D341Med (cell line): Measurements from ENCODE around the gene RAD51.

Source experiments
- DNase-seq: peaks from one replicate; pipeline ENCODE4 v3.0.0; 2012; ENCODE audit warnings: low spot score

The RAD51 gene

DNA sequence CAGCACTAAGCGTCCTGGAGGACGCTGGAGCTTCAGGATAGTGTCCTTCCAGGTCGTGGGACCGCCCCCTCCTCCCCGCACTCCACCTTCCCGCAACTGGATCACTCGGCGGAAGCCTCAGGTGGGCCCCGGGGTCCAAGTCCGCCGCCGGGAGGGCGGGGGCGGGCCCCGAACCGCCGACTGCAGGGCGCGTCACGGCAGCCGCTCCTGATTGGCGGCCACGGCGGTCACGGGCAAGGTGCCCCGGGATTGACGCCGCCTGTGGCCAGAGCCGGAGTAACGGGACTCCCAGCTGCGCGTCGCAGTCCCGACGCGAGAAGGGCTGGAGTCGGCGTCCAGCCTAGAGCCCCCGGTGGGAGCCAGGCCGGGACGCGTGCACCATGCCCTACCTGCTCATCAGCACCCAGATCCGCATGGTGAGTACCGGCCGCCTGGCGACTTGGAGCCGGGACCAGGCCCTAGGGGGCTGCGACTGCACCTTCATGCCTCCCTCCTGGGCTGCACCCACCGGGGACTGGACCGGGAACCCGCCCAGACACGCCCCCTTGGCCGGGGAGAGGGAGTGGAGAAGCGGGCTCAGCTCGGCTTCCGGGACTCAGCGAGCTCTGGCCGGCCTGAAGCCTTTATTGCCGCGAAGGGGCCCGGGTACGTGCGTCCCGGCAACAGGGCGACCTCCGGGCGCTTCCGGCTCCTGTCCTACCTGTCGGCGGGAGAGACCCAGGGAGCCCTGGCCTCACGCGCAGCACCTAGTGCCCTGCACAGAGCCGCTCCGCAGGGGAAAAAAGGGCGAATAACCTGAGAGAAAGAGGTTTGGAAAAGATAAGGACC, 69.0 kb downstream of the RAD51 start, which contains the start of gene GCHFR:
TSS of gene GCHFR (plus strand) at position 268 of the 828 bp plus-strand sequence. CDS start at position 381, 113 bp downstream.
- peak; percentile 52 for DNase-seq

DNA sequence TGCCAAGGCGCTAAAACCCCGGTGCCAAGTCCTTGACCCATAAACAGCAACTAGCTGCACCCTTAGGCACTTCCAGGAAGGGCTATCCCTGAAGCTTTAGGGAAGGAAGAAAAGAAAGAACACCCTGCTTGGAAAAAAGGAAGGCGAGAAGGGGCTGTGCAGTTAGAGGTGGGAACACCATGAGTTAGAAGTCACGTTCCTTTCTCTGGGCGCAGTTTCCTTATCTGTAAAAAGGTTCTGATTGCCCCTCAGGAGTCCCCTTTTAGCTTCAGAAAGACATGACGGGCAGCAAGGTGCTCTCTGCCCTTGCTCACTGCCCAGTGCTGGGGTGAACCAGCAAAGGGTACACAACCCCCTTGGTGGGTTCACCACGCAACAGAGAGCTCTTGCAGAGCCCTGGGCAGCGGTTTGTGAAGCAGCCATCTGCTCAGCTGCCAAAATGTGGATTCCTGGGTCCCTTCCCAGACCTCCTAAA, 69.7 kb downstream of the RAD51 start:
- no peak for DNase-seq

DNA sequence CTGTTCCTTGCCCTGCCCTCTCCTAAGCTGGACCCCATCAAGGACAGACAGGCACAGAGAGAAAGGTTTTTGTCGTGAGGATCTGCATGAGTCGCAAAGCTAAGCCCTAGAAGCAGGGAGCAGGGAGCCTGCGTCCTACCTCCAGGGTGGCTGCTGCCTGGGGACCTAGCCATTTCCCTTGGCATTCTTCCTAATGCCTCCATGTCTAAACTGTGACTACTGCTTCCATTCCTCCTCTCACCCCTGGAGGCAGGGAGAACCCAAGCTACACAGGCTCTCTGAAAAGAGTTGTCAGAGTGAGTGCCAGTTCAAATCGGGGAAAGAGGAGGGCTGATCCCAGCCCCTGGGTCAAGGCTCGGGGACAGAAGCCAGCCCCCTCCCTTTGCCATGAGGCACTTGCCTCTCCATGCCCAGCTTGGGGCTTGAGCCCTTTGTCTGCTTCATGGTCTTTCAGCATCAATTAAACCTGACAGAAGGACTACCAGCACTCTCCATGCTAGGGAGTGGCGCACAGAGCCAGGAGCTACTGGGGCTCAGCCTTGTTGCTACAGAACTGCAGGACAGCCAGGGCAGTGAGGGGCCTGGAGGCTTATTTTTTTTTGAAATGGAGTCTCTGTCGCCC, 71.3 kb downstream of the RAD51 start:
- peak; percentile 18 for DNase-seq

DNA sequence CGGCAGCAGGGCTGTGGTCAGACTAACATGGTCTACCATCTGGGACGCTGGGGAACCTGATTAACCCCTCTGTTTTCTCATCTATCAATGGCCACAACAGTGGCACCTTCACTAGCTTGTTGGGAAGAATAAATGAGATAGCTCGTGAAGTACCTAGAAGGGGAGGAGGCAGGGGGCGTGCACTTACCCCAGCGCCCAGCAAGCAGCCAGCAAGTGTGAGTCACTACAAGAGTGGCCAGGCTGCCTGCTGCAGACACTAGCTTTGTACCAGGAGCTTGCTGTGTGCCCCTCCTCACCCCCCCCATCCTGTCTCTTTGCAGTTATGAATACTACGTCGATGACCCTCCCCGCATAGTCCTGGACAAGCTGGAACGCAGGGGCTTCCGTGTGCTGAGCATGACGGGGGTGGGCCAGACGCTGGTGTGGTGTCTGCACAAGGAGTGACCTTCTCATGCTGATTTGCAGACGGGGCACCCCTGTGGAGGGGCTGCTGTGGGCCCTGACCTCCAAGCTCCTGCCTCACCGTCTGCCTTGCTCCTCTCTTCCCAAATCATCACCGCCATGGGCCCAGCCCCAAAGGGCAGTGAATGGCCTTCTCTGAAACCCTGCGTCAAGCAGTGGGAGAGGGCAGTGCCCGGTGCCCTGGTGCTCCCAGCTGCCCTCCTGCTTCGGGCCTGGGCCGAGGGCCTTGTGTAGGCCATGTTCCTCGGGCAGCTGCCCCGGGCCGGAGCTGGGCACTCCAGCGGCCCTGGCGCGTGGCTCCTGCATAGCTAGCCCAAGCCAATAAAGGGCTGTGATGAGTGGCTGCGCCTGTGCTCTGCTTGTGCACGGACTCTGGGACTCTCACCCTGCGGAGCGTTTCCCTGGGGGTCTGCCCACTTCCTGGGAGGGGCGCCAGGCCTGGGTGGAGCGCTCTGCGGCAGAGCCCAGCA, 72.2 kb downstream of the RAD51 start:
- no peak for DNase-seq

DNA sequence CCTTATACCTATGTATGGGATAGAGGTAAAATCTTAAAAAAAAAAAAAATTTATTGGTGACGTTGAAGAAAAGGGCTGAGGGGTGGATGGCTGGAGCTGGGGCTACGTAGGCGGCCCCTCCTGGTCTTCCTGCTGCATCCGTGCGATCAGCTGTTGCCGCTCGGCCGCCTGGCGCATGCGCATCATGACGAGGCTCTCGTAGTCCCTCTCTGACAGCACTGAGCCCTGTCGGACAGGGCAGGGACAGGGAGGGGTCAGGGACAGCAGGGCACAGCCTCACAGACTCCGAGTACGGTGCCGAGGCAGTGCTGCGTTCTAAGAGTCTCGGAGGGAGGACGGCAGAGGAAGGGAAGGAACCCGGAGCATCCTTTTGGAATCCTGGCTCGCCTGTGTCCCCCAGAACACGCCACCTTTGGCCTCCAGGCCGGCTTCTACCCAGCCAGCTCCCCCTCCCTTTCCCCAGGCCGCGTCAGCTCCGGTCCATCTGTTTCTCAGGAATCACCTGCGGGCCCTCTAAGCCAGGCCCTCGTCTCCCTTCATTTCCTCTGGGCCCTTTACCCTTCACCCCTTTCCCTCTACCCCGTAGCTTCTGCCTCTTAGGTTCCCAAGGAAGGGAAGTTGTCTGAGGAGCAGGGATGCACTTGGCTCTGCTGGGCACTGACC, 73.0 kb downstream of the RAD51 start:
- DNase-seq = no peak

DNA sequence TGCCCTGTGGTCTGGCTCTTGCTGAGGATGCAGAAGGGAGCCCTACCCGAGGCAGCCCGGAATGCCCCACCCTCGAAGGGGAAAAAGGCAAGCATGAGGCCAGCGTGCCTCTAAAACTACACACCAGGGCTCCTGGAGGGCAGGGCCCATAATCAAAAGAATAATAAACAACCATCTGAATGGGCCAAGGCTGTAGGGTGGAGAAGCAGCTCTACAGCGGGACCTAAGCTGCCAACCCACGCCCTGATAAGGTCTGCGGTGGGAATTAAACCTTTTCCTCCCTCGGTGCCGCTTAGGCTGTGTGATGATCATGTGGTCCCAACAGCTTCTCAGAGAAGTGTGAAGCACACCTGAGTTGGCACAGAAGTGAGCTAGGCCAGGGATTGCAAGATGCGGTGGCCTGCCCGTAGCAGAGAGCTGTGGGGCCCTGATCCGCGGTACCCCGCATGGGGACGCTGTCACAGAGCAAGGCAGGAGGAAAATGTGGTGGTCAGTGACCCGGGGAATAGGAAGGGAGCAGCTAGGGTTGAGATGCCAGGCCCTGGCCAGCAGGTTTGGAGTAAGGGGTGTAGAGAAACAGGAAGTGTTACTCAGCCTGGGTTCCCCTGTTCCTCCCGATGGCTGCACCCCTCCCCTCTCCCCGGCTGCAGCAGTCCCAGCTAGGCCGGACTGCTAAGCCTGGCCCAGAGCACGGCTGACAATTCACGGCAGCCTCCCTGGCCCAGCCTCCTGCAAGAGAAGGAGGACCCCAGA, 73.7 kb downstream of the RAD51 start:
- no peak for DNase-seq

DNA sequence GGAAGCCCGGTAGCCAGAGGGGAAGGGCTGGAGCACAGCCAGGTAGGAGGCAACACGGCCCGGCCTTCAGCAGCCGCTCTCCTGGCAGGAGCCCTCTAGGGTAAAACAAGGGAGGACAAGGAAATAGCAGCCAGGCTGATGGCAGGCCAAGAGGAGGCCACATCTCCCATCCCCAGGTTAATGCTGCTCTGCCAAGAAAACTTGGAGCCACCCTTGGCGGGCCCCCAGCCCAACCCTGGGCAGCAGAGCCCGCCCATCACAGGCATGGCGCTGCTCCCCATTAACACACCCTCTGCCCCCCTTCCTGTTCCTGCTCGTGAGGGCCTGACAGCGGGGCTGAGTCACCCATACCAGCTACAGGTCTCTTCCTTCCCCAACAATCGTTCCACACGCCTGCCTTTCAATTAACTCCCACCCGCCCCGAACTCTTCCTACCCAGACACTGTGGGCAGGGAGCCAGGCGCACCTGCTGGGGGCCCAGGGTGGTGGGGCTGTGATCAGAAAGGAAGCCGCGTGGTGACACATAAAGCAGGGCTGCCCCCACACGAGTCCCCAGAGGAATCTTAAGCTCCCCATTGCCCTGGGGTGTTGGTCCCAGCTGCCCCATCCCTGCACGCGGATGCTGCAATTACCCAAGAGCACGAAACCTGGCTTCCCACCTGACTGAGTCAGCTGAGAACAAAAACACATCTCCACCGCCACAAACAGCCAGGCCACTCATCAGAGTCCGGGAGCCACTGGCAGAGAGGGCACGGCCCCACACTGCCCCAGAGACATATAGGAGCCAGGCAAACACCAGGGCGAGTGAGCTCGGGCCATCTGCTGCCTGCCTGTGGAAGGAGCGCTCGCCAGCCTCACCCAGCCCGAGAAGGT, 74.5 kb downstream of the RAD51 start, which contains the start of gene C15orf62:
TSS of gene C15orf62 (plus strand) at position 707 of the 873 bp plus-strand sequence. CDS start 516 bp downstream, outside the sequence.
- DNase-seq = peak; percentile 65

DNA sequence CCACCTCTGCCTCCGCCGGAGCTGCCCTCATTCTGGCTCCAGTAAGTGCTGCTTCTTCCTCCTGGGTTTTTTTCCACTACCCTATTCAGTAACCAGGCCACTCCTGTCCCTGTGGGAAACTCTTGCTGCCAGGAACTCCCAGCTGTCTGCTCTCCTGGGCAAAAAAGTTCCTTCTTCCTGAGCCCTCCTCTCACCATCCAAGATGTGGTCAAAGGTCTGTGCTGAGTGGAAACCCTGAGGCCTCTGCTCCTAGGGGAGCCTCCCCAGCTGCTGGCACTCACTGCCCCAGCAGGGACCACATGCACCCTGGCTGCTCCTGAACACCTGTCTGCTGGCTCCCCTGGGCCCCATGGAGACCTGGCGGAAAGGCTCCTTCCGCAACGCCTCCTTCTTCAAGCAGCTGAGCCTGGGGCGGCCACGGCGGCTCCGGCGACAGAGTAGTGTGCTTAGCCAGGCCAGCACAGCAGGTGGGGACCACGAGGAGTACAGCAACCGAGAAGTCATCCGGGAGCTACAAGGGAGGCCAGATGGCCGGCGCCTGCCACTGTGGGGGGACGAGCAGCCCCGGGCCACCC, 75.3 kb downstream of the RAD51 start:
- DNase-seq = peak; percentile 53

DNA sequence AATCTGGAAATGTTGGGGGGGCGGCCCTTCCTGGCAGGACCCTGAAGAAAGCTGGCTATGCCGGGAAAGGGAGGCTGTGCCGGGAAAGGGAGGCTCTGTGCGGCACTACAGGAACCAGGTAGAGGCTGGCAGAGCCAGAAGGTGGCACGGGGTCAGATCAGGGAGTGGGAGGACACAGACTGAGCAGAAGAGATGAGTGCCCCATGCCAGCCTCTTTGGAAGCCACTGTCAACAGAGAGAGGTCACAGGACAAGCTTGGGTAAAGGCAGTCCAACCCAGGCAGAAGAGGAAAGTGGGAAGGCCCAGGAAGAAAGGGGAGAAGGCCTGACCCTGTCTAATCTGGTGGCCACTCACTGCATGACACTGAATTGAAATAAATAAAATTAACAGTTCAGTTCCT, 76.3 kb downstream of the RAD51 start:
- DNase-seq = no peak

DNA sequence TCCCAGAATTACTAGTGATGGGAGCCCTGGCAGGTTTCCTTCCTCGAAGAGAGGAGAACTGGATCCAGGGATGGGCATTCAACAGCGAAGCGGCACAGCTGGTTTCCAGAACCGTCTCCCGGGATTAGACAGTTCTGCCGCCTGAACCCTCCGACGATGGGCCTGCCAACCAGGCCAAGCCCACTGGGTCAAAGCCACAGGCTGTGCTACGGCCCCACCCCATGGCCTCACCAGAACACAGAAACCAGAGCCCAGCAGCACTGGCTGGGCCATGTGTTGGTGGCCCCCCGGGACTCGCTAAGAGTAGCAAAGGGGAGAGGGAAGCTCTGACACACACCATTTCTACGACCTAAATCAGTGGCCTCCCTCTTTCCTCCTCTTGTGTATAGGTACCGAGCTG, 77.0 kb downstream of the RAD51 start:
- DNase-seq = no peak

DNA sequence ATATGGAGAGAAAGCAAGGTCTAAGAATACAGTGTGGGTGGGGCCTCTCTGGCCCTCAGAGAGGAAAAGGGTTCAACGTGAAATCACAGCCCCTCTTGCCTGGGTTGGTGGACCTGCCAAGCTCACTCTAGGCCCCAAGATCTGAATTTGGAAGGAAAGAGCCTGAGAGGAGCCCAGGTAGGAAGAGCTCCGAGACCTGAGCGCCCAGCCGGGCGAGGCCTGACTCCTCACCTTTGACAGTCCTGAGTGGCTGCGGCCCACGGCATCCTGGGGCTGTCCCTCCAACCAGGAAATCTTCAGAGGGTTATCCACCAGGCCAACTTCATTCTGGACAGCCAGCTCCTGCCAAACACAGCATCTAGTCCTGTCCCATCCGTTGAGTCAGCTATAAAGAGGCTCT, 78.5 kb downstream of the RAD51 start:
- DNase-seq = no peak

DNA sequence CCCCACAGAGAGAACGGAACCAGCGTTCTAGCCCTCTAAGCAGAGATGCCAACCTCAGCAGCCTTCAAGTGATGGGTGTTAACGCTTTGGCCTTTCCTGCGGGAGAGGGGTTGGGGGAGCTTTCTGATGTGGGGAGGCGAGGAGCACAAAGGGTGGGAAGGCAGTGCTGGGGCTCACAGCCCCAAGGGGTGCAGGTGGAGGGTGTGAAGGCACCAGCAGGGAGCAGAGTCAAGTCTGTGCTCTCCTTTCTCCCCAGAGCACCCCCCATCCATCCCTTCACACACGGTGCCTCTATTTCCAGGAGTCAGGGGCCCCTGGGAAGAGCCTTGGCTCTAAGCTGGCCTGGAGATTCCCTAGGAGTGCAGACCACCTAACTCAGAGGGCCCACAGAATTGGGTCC, 78.9 kb downstream of the RAD51 start:
- no peak for DNase-seq

DNA sequence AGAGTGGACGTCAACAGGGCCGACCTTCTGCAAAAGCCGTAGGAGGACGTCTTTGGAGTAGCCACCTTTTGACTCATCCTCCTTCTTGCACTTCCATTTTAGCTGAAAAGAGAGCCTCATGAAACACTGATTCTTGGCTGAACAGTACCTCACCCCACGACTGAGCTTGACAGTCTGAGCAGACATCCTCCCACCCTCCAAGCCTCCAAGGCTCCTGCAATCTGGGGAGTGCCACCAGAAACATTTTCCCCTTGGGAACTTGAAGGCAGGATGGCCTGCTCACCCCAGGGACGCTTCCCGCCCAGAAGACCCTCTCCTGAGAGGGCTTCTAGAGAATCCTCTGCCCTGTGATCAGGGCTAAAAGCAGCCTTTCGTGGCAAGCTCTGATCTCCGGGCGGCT, 80.0 kb downstream of the RAD51 start:
- DNase-seq = no peak

DNA sequence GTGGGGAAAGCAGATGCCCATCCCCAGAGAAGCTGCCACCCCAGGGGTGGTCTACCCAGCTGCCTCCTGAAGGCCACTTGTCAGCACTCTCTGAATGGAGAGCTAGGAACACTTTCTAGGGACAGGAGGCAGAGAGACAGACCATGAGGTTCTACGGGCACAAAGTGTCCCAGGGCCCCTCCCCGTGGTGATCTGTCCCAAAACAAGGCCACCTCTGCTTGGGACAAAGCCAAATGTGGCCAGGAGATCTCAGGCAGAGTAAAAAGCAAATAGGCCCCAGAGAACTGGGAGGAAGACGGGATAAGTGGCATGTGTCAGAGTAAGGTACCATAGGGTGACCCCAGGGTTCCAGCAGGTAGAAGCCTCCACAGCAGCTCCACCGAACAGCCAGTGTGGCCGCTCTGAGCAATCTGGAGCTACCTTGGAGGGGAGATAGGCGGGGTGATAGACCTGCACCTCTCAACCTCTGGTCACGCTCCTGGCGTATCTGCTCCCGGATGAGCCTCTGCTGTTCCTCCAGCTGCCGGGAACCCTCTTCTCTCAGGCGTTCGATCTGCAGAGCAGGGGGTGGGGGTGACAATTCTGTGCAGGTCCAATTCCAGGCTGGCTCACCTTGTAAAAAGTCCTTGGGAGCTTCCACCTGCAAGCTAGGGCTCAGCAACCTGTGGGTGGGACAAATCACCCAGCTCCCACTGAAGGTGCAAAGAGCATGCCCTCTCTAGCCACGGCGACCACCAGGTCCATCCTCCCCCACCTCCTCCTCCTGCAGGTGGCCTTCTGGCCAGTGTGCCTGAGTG, 81.0 kb downstream of the RAD51 start:
- no peak for DNase-seq

DNA sequence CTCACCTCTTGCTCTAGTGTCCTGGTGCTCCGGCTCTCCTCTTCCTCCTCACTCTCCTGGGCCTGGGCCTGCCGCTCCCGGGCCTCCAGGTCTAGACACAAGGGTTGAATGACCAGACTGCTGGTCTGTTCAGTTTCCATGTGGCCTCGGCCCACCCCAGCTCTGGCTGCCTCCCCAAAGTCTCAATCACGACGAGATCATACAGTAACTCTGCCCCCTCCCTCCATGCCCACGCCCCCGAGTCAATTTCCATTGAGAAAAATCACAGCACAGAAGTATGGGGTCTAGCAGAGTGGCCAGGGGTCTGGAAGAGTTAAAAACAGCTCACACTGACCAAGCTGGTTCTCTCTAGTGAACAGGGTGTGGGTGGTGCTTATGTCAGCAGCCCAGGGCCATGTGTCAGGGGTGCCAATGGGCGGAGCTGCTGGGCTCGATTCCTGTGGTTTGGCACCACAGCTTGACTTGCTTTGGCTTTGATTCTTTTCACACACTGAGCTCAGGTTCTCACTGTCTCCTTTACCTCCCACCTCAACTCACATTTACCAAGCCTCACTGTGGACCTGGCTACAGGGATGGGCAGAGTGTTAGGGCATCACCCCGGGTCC, 81.7 kb downstream of the RAD51 start:
- DNase-seq = no peak
